GM19438 (cell line): Measurements from ENCODE around the gene NDUFB6.
"Not testable (repeated sequence)": the region's sequence is repeated elsewhere in the genome, so short reads cannot be mapped to it uniquely, and the experiment has no call there.

Source experiments
- ATAC-seq: cut with Tn5 transposase; IDR thresholded peaks from one replicate; pipeline ENCODE4 v1.9.1; 2021; ENCODE audit warnings: low read depth; ENCODE audit not compliant: unreplicated experiment

NDUFB6 gene

DNA sequence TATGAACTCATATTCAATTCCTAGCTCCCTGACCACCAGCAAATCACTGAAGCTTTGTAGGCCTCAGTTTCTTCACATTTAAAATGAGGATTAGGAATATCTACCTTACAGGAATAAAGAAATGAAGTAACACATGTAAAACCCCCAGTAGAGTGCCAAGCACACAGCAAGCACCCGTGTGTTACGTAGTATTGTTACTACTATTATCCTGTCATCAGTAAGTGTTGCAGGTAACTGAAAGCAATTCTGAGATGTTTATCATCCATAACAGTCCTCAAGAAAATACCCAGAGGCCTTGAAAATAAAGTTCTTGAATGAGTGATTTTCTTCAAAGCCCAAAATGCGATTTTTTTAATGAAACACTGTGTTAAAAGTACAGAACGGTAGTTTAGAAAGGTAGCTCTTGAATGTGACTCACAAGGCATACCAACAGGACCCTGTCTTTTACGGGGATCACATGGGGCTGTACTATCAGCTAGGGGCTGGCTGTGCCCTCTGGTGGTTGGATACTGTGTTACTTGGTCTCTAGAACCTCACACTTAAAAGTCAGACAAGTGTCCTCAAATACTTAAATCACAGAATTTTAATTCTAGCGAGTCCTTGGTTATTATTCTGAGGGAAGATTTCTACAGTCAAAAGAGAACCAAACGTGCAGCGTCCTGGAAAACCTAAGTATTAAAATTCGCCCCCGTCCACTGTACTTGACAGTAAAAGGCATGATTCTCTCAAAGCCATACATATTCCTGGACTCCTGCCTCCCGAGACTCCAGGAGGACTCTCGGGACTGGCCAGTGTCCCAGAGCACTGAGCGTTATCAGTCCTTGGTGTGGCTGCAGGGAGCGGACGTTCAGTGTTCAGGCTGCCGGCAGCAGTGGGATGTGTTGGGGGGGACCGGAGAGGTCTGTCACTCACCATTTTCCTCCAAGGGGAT lies 725 bp downstream of the NDUFB6 start:
- peak; percentile 90 for ATAC-seq

DNA sequence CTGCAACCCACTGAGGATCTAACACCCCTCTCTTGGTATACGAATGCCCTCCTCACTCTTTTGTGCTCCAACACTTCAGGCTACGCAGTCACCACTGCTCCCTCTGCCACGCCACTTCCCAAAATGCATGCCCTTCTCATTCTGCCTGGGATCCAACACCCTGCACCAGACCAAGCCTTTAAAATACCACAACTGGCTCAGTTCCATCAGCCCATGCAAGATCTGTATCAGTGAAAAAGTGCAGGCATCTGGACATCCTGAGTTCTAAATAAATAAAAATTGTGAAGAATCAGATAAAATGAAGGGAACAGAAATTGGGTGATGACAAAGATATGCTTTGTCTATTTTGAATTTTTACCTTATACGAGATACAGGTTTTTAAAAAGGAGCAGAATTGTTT lies 2.7 kb downstream of the NDUFB6 start:
- ATAC-seq: no peak

DNA sequence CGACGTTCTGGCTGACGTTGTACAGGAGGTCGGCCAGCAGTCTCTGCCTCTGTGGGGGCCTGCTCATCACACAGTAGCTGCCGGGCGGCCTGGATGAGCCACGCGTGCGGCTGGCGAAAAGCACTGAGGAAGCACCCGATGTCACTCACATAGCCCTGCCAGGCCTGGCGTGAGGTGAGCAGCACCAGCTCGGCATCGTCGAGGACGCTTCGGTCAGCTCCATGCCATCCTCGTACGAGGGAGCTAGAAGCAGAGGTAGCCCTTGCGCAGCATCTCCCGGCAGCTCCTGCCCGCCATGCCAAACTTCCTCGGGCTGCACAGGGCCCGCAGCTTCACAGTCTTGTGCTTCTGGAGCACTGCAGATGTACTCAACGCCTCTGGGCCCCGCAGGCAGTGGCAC lies 6.2 kb downstream of the NDUFB6 start:
- no peak for ATAC-seq

DNA sequence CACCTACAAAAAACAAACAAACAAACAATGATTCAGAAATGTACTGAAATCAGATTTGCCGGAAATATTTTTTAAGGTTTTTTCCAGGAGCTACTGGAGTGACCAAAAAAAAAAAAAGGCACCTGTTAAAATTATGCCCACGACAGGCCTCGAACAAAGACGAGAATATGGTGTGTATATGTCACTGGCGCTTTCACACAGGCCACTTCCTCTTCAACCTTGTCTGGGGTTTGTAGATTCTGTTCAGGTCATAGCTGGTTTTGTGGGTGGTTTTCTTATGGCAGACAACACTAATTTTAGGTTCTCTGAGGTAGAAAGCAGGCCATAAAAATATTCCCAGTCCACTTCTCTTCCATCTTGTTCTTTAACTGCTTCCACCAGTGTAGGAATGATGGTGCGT lies 7.0 kb downstream of the NDUFB6 start:
- no peak for ATAC-seq

GRCh38 chr9:32558408-32558934 lies 14.5 kb downstream of the NDUFB6 start:
- no peak for ATAC-seq

DNA sequence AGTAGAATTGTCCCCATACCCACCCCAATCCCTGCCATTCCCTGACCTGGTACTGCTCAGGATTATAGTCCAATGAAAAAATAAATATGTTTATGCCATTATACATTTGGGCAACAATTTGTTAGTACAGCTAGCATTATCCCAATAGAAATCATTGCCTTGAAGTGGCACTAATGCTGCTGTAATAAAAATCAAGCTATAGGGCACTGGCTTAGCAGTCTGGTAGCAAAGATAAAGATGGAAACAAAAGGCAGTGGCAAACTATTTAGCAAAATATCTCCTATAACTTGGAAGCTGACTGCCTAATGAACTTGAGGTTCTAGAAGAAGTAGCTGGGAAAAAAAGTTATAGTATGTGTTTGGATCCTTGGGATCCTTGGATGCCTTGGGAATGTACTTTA lies 18.4 kb downstream of the NDUFB6 start:
- no peak for ATAC-seq

DNA sequence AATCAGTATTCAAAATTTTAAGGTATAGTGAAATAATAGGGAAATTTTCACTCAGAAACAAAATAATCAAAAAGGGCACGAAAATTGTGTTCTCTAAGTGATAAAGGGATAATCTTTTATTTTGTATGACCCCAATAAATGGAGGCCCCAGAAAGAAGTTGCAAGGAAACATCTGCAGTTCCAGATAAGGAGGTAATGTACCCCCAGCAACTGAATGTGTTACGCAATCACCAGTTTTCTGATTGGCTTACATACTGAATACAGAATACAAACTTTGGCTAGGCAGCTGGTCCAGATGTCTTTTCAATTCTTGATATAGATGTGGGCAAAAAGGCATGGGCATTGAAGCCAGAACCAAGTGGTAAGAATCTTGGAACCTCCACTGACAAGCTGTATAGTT lies 18.9 kb downstream of the NDUFB6 start:
- no peak for ATAC-seq

- peak; percentile 71 for ATAC-seq
Observed at GRCh38 chr9:32552172-32552872, 20.6 kb downstream of the NDUFB6 start, which contains the start of the genes SMIM27 and TOPORS. Gene SMIM27, plus strand, starts transcription at chr9:32552327. Its CDS starts 108 bp downstream, at chr9:32552435. Gene TOPORS, minus strand, starts transcription at chr9:32552586. Its CDS starts 150 bp downstream, at chr9:32552436.

GRCh38 chr9:32551276-32552051 lies 21.5 kb downstream of the NDUFB6 start:
- peak; percentile 8 for ATAC-seq

DNA sequence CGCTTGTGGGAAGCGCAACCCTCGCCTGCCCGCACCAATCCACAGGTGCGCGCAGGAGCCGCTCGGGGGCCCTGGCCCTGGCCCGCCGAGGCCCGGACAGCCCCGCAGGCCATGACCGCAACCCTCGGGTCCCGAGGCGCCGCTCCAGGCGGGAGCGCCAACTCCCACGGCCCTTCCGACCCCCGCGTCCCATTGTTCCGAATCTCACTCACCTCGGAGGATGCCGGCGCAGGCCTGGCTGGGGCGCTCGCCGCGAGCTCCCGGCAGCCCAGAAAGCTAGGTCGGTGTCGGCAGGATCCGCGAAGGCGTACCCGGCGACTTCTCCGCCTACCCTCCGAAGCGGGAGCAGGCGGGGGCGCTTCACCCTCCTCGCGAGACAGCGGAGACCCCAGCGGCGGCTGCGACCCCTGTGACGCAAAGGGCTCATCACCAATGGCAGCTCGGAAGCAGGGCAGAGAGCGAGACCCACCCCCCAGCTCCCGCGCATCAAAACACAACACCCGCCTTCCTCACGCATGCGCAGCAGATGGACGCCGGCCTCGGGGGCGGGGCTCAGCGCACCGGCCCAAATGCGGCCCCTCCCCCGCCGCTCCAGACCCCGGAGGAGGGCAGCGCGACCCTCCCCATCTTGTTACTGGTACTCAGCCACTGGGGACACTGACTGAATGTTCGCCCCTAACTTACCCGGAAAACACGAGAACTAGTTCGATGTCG lies 22.2 kb downstream of the NDUFB6 start:
- ATAC-seq: peak; percentile 59

DNA sequence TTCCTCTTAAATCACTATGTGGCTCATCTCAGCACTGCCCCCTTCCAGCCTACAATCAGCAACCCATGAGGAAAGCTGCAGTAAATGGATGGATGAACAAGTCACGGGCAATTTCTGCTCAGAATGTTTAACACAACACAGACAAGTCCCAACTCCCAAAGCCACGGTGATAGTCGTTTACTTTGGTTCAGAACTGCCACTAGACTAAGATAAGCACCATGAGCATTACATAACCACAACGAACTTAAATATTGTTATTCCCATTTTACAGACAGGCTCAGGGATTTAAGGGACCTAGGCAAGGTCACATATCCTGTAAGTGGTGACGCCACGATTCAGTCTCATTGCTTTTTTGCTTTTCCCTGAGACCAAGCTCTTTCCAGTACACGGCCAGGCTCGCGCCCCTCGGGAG lies 22.8 kb downstream of the NDUFB6 start:
- no peak for ATAC-seq

- ATAC-seq: not testable (repeated sequence)
Observed at GRCh38 chr9:32548213-32548612, 24.7 kb downstream of the NDUFB6 start.

- no peak for ATAC-seq
Observed at GRCh38 chr9:32545884-32546283, 27.1 kb downstream of the NDUFB6 start.

- no peak for ATAC-seq
Observed at GRCh38 chr9:32543047-32543446, 29.9 kb downstream of the NDUFB6 start.

DNA sequence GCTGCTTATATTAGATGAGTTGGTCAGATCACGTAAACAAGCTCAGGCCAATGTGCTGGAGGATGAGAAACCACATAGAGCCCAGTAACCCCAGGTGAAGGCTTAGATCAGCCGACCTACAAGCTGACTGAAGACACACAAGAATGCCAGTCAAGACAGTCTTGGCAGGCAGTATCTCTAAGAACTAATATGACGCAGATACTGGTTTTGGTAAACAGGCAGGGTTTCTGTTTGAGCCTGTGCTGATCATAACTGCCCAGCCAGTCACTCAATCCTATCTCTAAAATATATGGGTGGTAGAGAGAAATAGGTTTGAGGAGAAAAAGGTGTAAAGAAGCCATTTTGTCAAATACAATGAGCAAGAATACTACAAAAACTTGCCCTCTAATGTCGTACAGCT lies 39.1 kb downstream of the NDUFB6 start:
- no peak for ATAC-seq

DNA sequence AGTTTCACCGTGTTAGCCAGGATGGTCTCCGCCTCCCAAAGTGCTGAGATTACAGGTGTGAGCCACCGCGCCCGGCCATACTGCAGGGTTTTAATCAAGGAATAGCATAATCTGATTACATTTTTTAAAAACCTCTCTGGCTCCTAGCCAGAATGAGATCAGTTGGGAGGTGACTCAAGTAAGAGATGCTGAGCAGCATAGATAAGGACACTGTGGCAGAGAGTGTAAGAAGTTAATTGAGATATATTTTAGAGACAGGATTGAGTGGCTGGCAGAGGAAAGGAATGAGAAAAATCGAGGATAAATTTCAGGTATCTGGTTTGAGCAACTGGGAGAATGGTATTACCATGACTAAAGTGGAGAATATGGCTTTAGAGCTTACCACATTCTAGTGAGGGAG lies 39.6 kb downstream of the NDUFB6 start:
- ATAC-seq: no peak

DNA sequence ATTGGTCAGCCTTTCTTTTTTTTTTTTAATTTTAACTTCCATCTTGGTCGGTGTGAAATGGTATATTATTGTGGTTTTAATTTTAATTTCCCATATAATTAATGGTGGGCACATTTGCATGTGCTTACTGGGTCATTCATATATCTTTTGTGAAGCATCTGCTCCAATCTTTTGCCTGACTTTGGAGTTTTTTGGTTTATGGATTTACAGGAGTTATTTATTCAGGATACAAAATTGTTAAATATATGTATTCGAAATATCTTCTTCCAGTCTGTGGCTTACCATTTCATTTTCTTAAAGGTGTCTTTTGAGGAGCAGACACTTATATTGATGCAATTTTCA lies 46.3 kb downstream of the NDUFB6 start:
- no peak for ATAC-seq

GRCh38 chr9:32526041-32526706 lies 46.8 kb downstream of the NDUFB6 start, which contains the start of gene RIGI:
Gene RIGI, minus strand, starts transcription at chr9:32526196. Its CDS starts 30 bp downstream, at chr9:32526166.
- ATAC-seq: peak; percentile 78

DNA sequence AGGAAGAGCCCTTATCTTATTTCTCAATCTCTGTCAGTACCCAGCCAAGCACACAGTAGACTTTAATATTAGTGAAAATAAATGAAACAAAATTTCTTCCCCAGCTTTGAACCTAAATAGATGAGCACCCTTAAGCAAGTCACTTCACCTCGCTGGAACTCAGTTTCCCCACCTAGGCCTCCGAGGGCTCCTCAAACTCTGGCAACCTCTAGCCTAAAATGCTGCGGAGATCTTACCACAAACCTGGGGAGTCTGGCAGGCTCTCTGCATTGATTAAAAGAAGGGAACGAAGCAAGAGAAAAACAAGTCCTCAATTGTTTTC lies 47.3 kb downstream of the NDUFB6 start:
- ATAC-seq: no peak
